A549 (cell line): ENCODE measurements around the gene FXYD3. TPM values are rescaled to one million over a fixed set of nuclear protein-coding genes. Genes with fewer than 3 reads are reported as not detected.

Experiments used
- ATAC-seq, 2 experiments: fragments of 200-7000 bp in 1 of 2; fragments of >200 bp in 1 of 2; cut with Nextera tagmentation in 1 of 2; cut with Tn5 transposase in 1 of 2; 3 replicates each; pipeline versions ENCODE4 v1.8.0 to v1.9.1; 2018 to 2020; ENCODE audit warnings: mild to moderate bottlenecking in 1 of 2, moderate library complexity in 1 of 2
- CTCF ChIA-PET: fragments of 300-600 bp; sonication (Branson Sonifier 250); formaldehyde crosslinking; extraction: SDS; loops from one replicate; lab custom pipeline; 2021; ENCODE audit warnings: antibody characterized with exemption, inconsistent platforms; lab: Yijun Ruan, JAX
- POLR2A ChIA-PET: fragments of 350-600 bp; formaldehyde crosslinking; extraction: SDS; loops from one replicate; lab custom pipeline; 2021; ENCODE audit warnings: antibody characterized with exemption, inconsistent platforms; lab: Yijun Ruan, JAX
- DNase-seq, 2 experiments: peaks; one replicate each; pipeline versions ENCODE4 v3.0.0 to v3.0.0-alpha.2; 2011 to 2016; ENCODE audit warnings: low read depth in 1 of 2, low spot score in 1 of 2
- FAIRE-seq: peaks from 2 replicates; lab custom pipeline; 2011; peaks lifted over from hg19 to GRCh38; lab: Jason Lieb, UNC
- H3K27ac ChIP-seq, 2 experiments: fragments of >200 bp; sonication (Bioruptor Twin); formaldehyde crosslinking; 3 replicates each; pipeline ENCODE4 v1.5.1; 2016 to 2017
- H3K4me1 ChIP-seq: fragments of >200 bp; sonication (Bioruptor Twin); formaldehyde crosslinking; 3 replicates; pipeline ENCODE4 v1.6.1; 2016
- H3K4me2 ChIP-seq: fragments of >200 bp; sonication (Bioruptor Twin); formaldehyde crosslinking; 3 replicates; pipeline ENCODE4 v1.6.1; 2016
- H3K4me3 ChIP-seq: fragments of >200 bp; sonication (Bioruptor Twin); formaldehyde crosslinking; 3 replicates; pipeline ENCODE4 v1.5.1; 2016
- H3K9me3 ChIP-seq: fragments of >200 bp; sonication (Bioruptor Twin); formaldehyde crosslinking; 3 replicates; pipeline ENCODE4 v1.6.1; 2016
- CBX8 ChIP-seq: fragments of 200-600 bp; sonication (generic); IDR thresholded peaks from 2 replicates; pipeline ENCODE4 v1.6.1; 2016
- CEBPB ChIP-seq, 2 experiments: fragments of >200 bp in 1 of 2; sonication (Bioruptor Twin) in 1 of 2; formaldehyde crosslinking in 1 of 2; IDR thresholded peaks; 2 replicates each; pipeline ENCODE4 v1.6.1; 2012 to 2016
- CHD2 ChIP-seq: fragments of 150-350 bp; IDR thresholded peaks from 2 replicates; pipeline ENCODE4 v1.6.1; 2014; ENCODE audit warnings: low read length; ENCODE audit not compliant: partially characterized antibody
- EP300 ChIP-seq, 2 experiments: fragments of >200 bp; sonication (Bioruptor Twin); formaldehyde crosslinking; IDR thresholded peaks; 2 replicates in 1 of 2; 3 replicates in 1 of 2; pipeline ENCODE4 v1.6.1; 2016 to 2017
- ESRRA ChIP-seq: fragments of 150-350 bp; IDR thresholded peaks from 2 replicates; pipeline ENCODE4 v1.6.1; 2014; ENCODE audit warnings: mild to moderate bottlenecking, low read length, borderline replicate concordance
- FOSB ChIP-seq: fragments of 250-450 bp; sonication (Bioruptor Pico); IDR thresholded peaks from 2 replicates; pipeline ENCODE4 v1.5.0; 2020; ENCODE audit warnings: mild to moderate bottlenecking, moderate library complexity
- HDAC2 ChIP-seq: fragments of 200-600 bp; sonication (generic); IDR thresholded peaks from 2 replicates; pipeline ENCODE4 v1.6.1; 2016
- HOXB13 ChIP-seq: fragments of 250-450 bp; sonication (Bioruptor Pico); IDR thresholded peaks from 2 replicates; pipeline ENCODE4 v1.5.0; 2020; ENCODE audit warnings: low read depth, mild to moderate bottlenecking, moderate library complexity
- HOXB5 ChIP-seq: fragments of 250-450 bp; sonication (Bioruptor Pico); IDR thresholded peaks from 2 replicates; pipeline ENCODE4 v1.5.0; 2020; ENCODE audit warnings: mild to moderate bottlenecking, moderate library complexity
- JUNB ChIP-seq: fragments of >200 bp; sonication (Bioruptor Twin); formaldehyde crosslinking; IDR thresholded peaks from 2 replicates; pipeline ENCODE4 v1.6.1; 2016
- KDM1A ChIP-seq: fragments of 200-600 bp; sonication (generic); IDR thresholded peaks from 2 replicates; pipeline ENCODE4 v1.6.1; 2016; ENCODE audit warnings: low read depth, mild to moderate bottlenecking
- NFE2L2 ChIP-seq: fragments of 150-350 bp; conservative IDR thresholded peaks from 2 replicates; pipeline ENCODE4 v1.6.1; 2014; ENCODE audit warnings: low read length
- PHF8 ChIP-seq: fragments of 200-600 bp; sonication (generic); IDR thresholded peaks from 2 replicates; pipeline ENCODE4 v1.6.1; 2016; ENCODE audit warnings: low read depth, mild to moderate bottlenecking, antibody characterized with exemption, moderate library complexity, borderline replicate concordance
- POLR2A ChIP-seq: IDR thresholded peaks from 2 replicates; pipeline ENCODE4 v1.6.1; 2012; ENCODE audit warnings: mild to moderate bottlenecking, low read length
- POLR2AphosphoS2 ChIP-seq: conservative IDR thresholded peaks from 2 replicates; pipeline ENCODE4 v1.6.1; 2012; ENCODE audit warnings: low read length, improper control_type of control experiment, inconsistent platforms
- RAD21 ChIP-seq, 2 experiments: fragments of >200 bp in 1 of 2; sonication (Bioruptor Twin) in 1 of 2; formaldehyde crosslinking in 1 of 2; IDR thresholded peaks in 1 of 2; conservative IDR thresholded peaks in 1 of 2; 2 replicates in 1 of 2; 3 replicates in 1 of 2; pipeline ENCODE4 v1.6.1; 2012 to 2018; ENCODE audit warnings: inconsistent platforms in 1 of 2
- RCOR1 ChIP-seq: fragments of 150-350 bp; IDR thresholded peaks from 2 replicates; pipeline ENCODE4 v1.6.1; 2014; ENCODE audit warnings: antibody characterized with exemption, low read length, low read depth
- TP53 ChIP-seq: fragments of 250-450 bp; sonication (Bioruptor Pico); IDR thresholded peaks from 2 replicates; pipeline ENCODE4 v1.5.0; 2021; ENCODE audit warnings: mild to moderate bottlenecking, moderate library complexity
- ZFP36 ChIP-seq: fragments of 450-650 bp; IDR thresholded peaks from 2 replicates; pipeline ENCODE4 v1.6.1; 2014; ENCODE audit warnings: borderline replicate concordance; ENCODE audit not compliant: partially characterized antibody
- WGBS: methylation state at CpG from one replicate; pipeline ENCODE4 v1.1.6; 2017; ENCODE audit errors: missing lambda C conversion rate; 5-methylcytosine and 5-hydroxymethylcytosine counted together
- polyA plus RNA-seq, 4 experiments: library from polyadenylated mRNA; depleted of rRNA in 3 of 4; stranded (reverse); fragments of >200 nt; fragmentation: RNase III in 1 of 4; extraction: RNeasy Plus Mini Kit Qiagen cat#74134 plus additional on column Dnase treatment in 1 of 4; gene quantifications; 2 replicates in 3 of 4; 3 replicates in 1 of 4; pipeline ENCODE4 v1.2.3, GENCODE V29; 2011 to 2017
- TF ChIP-seq, protein P1 (sequence below): fragments of >200 bp; sonication (Bioruptor Twin); formaldehyde crosslinking; IDR thresholded peaks from 3 replicates; pipeline ENCODE4 v1.6.1; 2016
- TF ChIP-seq, protein P2 (sequence below): IDR thresholded peaks from 2 replicates; pipeline ENCODE4 v1.6.1; 2012
- TF ChIP-seq, protein P3 (sequence below): IDR thresholded peaks from 2 replicates; pipeline ENCODE4 v1.6.1; 2012
- TF ChIP-seq, protein P4 (sequence below): fragments of 150-350 bp; IDR thresholded peaks from 2 replicates; pipeline ENCODE4 v1.6.1; 2014; ENCODE audit warnings: low read depth, mild to moderate bottlenecking, low read length
- TF ChIP-seq, protein P5 (sequence below): fragments of 200-600 bp; sonication (generic); IDR thresholded peaks from 2 replicates; pipeline ENCODE4 v1.6.1; 2016; ENCODE audit warnings: antibody characterized with exemption, mild to moderate bottlenecking, moderate library complexity
- TF ChIP-seq, protein P6 (sequence below): fragments of 250-450 bp; sonication (Bioruptor Pico); IDR thresholded peaks from 2 replicates; pipeline ENCODE4 v1.5.0; 2021; ENCODE audit warnings: mild to moderate bottlenecking, moderate library complexity, borderline replicate concordance

FXYD3 gene
- polyA plus RNA-seq, 2 of the 4 experiments (the other 2 are of a cell fraction) = 0.32 TPM; not detected in 1

DNA sequence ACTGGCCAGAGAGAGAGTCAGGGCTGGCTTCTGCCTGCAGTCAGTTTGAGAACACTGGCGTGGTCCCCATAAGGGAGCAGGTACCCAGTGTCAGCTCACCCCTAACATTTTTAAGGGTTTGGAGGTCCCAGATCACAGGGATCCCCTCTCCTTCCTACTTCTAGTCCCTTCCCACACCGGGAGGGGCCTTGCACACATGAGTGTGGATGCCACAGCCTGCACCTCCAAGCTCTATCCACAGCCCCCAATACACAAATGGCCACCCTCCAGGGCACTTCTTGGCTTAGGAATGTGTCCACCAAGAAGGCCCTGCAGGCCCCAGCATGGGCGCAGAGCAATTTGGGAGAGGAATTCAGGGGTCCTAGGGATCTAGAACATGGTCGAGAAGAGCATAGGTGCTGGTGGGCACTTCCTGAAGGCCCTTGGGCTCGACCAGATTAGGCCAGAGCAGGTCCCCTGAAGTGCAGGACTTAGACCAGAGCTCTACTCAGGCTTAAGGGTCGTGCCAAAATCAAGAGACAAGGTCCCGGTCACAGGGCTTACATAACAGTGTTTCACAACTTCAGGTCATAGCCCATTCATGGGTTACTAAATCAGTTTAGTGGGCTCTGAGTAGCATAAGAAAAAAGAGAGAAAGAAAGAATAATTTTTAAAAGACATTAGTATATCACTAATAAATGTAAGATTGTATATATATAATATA, 54.9 kb downstream of the FXYD3 start:
- DNase-seq (no peak), FAIRE-seq (no peak), ATAC-seq (no peak; a peak in 1 of 6 replicates)
- Histone ChIP-seq H3K27ac (no peak overlapping the region), H3K4me3 (no peak overlapping the region), H3K9me3 (peaks cover 15% of the 10 kb centered on the region), H3K4me1 (0 out of 3 replicates have a peak, but pooled peaks cover 3% of the 10 kb centered on the region), H3K4me2 (no peak overlapping the region)
- no peak for TF ChIP-seq HOXB5 (CRISPR knock-in tag)
- no peak for TF ChIP-seq RAD21 (conservative IDR thresholded peaks at IDR 0.05 in 1 of 2, IDR thresholded peaks at IDR 0.05 in 1 of 2)
- no peak for TF ChIP-seq JUNB
- no peak for TF ChIP-seq FOSB (CRISPR knock-in tag)
- no peak for TF ChIP-seq POLR2AphosphoS2
- TF ChIP-seq, protein P1, sequence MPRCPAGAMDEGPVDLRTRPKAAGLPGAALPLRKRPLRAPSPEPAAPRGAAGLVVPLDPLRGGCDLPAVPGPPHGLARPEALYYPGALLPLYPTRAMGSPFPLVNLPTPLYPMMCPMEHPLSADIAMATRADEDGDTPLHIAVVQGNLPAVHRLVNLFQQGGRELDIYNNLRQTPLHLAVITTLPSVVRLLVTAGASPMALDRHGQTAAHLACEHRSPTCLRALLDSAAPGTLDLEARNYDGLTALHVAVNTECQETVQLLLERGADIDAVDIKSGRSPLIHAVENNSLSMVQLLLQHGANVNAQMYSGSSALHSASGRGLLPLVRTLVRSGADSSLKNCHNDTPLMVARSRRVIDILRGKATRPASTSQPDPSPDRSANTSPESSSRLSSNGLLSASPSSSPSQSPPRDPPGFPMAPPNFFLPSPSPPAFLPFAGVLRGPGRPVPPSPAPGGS = no peak
- no peak for TF ChIP-seq HOXB13 (CRISPR knock-in tag)
- no peak for TF ChIP-seq ZFP36
- TF ChIP-seq EP300 (IDR thresholded peaks at IDR 0.05) = no peak
- TF ChIP-seq HDAC2 = no peak
- TF ChIP-seq, protein P2, sequence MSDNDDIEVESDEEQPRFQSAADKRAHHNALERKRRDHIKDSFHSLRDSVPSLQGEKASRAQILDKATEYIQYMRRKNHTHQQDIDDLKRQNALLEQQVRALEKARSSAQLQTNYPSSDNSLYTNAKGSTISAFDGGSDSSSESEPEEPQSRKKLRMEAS = no peak
- TF ChIP-seq, protein P3, sequence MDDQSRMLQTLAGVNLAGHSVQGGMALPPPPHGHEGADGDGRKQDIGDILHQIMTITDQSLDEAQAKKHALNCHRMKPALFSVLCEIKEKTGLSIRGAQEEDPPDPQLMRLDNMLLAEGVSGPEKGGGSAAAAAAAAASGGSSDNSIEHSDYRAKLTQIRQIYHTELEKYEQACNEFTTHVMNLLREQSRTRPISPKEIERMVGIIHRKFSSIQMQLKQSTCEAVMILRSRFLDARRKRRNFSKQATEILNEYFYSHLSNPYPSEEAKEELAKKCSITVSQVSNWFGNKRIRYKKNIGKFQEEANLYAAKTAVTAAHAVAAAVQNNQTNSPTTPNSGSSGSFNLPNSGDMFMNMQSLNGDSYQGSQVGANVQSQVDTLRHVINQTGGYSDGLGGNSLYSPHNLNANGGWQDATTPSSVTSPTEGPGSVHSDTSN = no peak
- TF ChIP-seq, protein P4, sequence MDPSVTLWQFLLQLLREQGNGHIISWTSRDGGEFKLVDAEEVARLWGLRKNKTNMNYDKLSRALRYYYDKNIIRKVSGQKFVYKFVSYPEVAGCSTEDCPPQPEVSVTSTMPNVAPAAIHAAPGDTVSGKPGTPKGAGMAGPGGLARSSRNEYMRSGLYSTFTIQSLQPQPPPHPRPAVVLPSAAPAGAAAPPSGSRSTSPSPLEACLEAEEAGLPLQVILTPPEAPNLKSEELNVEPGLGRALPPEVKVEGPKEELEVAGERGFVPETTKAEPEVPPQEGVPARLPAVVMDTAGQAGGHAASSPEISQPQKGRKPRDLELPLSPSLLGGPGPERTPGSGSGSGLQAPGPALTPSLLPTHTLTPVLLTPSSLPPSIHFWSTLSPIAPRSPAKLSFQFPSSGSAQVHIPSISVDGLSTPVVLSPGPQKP = no peak
- TF ChIP-seq NFE2L2 = no peak
- TF ChIP-seq KDM1A = no peak
- TF ChIP-seq PHF8 = no peak
- TF ChIP-seq CEBPB (IDR thresholded peaks at IDR 0.05) = no peak
- no peak for TF ChIP-seq CBX8
- no peak for TF ChIP-seq RCOR1
- TF ChIP-seq POLR2A = no peak
- CTCF ChIA-PET = interaction anchor here (1.0 to 1.9 kb wide), 4 partner anchors 16 to 126 kb away, joined by 3 to 5 read pairs (median 4); partner anchors contain the start of genes FXYD5 and LGI4
- POLR2A ChIA-PET = no interaction called here
- 79% methylated on average over 7 of the region's 7 CpGs for WGBS

DNA sequence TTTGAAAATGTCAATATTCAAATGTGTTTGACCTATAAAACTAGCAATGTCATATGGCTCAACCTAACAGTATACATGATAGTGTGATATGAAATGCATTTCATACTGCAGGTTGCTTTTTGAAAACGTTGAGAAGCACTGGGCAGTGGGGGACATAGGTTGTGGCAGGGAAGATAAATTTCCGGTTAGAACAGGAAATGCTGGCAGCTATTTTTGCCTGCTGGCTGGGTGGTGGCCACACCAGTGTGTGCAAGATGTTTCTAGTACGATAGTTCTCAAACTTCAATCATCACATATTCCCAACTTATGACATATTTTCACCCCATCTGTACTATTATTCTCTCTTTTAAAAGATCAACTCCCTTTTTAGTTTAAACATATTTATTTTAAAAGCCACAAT, 56.1 kb downstream of the FXYD3 start:
- no peak overlapping the region for H3K4me3 ChIP-seq
- H3K9me3 ChIP-seq = peaks cover 2% of the 10 kb centered on the region; the same call in 2 of the 3 replicates
- ChIA-PET POLR2A (no interaction called here), CTCF (interaction anchor here (1.2 to 2.8 kb wide), 3 partner anchors 10 to 36 kb away, joined by 3 to 12 read pairs (median 6); no protein-coding TSS in a partner anchor)
- H3K4me1 ChIP-seq = 0 out of 3 replicates have a peak, but pooled peaks cover 3% of the 10 kb centered on the region
- H3K27ac ChIP-seq = no peak overlapping the region
- 74% methylated on average over 3 of the region's 3 CpGs for WGBS
- ATAC-seq = no peak
- FAIRE-seq = no peak
- TF ChIP-seq CEBPB (IDR thresholded peaks at IDR 0.05) (no peak), TP53 (CRISPR knock-in tag) (no peak), ESRRA (no peak), HOXB13 (CRISPR knock-in tag) (no peak), CHD2 (no peak), PHF8 (no peak), POLR2AphosphoS2 (no peak), NFE2L2 (no peak)
- TF ChIP-seq, protein P5, sequence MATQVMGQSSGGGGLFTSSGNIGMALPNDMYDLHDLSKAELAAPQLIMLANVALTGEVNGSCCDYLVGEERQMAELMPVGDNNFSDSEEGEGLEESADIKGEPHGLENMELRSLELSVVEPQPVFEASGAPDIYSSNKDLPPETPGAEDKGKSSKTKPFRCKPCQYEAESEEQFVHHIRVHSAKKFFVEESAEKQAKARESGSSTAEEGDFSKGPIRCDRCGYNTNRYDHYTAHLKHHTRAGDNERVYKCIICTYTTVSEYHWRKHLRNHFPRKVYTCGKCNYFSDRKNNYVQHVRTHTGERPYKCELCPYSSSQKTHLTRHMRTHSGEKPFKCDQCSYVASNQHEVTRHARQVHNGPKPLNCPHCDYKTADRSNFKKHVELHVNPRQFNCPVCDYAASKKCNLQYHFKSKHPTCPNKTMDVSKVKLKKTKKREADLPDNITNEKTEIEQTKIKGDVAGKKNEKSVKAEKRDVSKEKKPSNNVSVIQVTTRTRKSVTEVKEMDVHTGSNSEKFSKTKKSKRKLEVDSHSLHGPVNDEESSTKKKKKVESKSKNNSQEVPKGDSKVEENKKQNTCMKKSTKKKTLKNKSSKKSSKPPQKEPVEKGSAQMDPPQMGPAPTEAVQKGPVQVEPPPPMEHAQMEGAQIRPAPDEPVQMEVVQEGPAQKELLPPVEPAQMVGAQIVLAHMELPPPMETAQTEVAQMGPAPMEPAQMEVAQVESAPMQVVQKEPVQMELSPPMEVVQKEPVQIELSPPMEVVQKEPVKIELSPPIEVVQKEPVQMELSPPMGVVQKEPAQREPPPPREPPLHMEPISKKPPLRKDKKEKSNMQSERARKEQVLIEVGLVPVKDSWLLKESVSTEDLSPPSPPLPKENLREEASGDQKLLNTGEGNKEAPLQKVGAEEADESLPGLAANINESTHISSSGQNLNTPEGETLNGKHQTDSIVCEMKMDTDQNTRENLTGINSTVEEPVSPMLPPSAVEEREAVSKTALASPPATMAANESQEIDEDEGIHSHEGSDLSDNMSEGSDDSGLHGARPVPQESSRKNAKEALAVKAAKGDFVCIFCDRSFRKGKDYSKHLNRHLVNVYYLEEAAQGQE = no peak
- TF ChIP-seq, protein P6, sequence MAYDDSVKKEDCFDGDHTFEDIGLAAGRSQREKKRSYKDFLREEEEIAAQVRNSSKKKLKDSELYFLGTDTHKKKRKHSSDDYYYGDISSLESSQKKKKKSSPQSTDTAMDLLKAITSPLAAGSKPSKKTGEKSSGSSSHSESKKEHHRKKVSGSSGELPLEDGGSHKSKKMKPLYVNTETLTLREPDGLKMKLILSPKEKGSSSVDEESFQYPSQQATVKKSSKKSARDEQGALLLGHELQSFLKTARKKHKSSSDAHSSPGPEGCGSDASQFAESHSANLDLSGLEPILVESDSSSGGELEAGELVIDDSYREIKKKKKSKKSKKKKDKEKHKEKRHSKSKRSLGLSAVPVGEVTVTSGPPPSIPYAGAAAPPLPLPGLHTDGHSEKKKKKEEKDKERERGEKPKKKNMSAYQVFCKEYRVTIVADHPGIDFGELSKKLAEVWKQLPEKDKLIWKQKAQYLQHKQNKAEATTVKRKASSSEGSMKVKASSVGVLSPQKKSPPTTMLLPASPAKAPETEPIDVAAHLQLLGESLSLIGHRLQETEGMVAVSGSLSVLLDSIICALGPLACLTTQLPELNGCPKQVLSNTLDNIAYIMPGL (CRISPR knock-in tag) = no peak
- TF ChIP-seq, all 56 proteins: peak for 0
- H3K4me2 ChIP-seq = no peak overlapping the region
- DNase-seq = no peak
